Esophagus squamous epithelium (tissue), 4 donors: Measurements from ENCODE around the gene ING5.

Source experiments
- CTCF ChIP-seq, 6 experiments: fragments of 450-650 bp in 4 of 6; fragments of 200-600 bp in 2 of 6; sonication (generic) in 2 of 6; IDR thresholded peaks; one replicate each; pipeline ENCODE4 v1.5.1; 2016 to 2019; ENCODE audit warnings: antibody characterized with exemption in 6 of 6, mild to moderate bottlenecking in 4 of 6, moderate library complexity in 4 of 6
- POLR2A ChIP-seq, 4 donors: fragments of 450-650 bp; IDR thresholded peaks; one replicate each; pipeline ENCODE4 v1.6.1; 2017; ENCODE audit warnings: antibody characterized with exemption in 4 of 4, mild to moderate bottlenecking in 4 of 4, moderate library complexity in 3 of 4

GRCh38 chr2:241673797-241674725 lies 27.8 kb upstream of the ING5 start:
- no peak for TF ChIP-seq POLR2A (IDR thresholded peaks at IDR 0.05)
- no peak for TF ChIP-seq CTCF (IDR thresholded peaks at IDR 0.05)
